HepG2 (cell line): ENCODE measurements around the gene ATP13A3. TPM values are rescaled to one million over a fixed set of nuclear protein-coding genes. Genes with fewer than 3 reads are reported as not detected.
A peak's percentile ranks its signal among the peaks of the same experiment; 100 is the strongest.
"Not testable (repeated sequence)": the region's sequence is repeated elsewhere in the genome, so short reads cannot be mapped to it uniquely, and the experiment has no call there.

ENCODE experiments used
- ATAC-seq: fragments of 200-7000 bp; cut with Tn5 transposase; 3 replicates; pipeline ENCODE4 v1.9.1; 2020; ENCODE audit warnings: mild to moderate bottlenecking, moderate library complexity
- BruUV-seq: library from RNA; stranded (reverse); fragments of 400-500 nt; replicated peaks from 2 replicates; lab custom pipeline; 2021; lab: Mats Ljungman, UMichigan
- CTCF ChIA-PET: fragments of 300-600 bp; formaldehyde crosslinking; extraction: SDS; loops from one replicate; lab custom pipeline; 2021; ENCODE audit warnings: low total read pairs, inconsistent platforms, low intra/inter-chr PET ratio; lab: Yijun Ruan, JAX
- POLR2A ChIA-PET: fragments of 350-600 bp; sonication (Branson Sonifier 250); formaldehyde crosslinking; loops from one replicate; lab custom pipeline; 2020; ENCODE audit warnings: antibody characterized with exemption, inconsistent platforms; lab: Yijun Ruan, JAX
- DNase-seq: peaks from one replicate; pipeline ENCODE4 v3.0.0-alpha.2; 2015; ENCODE audit warnings: low spot score
- FAIRE-seq: peaks from 3 replicates; lab custom pipeline; 2011; peaks lifted over from hg19 to GRCh38; lab: Jason Lieb, UNC
- H2AFZ ChIP-seq: one replicate; pipeline ENCODE4 v1.6.1; 2011; ENCODE audit warnings: low read length, inconsistent platforms
- H3K27ac ChIP-seq: fragments of 300-600 bp; 3 replicates; pipeline ENCODE4 v1.8.0; 2011; ENCODE audit warnings: mixed run types, mild to moderate bottlenecking, mixed read lengths, low read length, inconsistent platforms; ENCODE audit not compliant: insufficient read depth; ENCODE audit errors: extremely low read length
- H3K27me3 ChIP-seq, 2 experiments: fragments of 200-600 bp in 1 of 2; 2 replicates in 1 of 2; 3 replicates in 1 of 2; pipeline versions ENCODE4 v1.6.0 to v1.8.0; 2011; ENCODE audit warnings: low read length in 2 of 2, mild to moderate bottlenecking in 2 of 2, moderate library complexity in 2 of 2, inconsistent platforms in 1 of 2; ENCODE audit not compliant: insufficient read depth in 2 of 2, control insufficient read depth in 1 of 2
- H3K36me3 ChIP-seq, 2 experiments: fragments of 200-600 bp in 1 of 2; replicated peaks in 1 of 2; 2 replicates in 1 of 2; 3 replicates in 1 of 2; pipeline versions ENCODE4 v1.5.1 to v1.8.0; 2011; ENCODE audit warnings: low read length in 2 of 2, inconsistent platforms in 1 of 2; ENCODE audit not compliant: insufficient read depth in 2 of 2, control insufficient read depth in 1 of 2
- H3K4me1 ChIP-seq: 2 replicates; pipeline ENCODE4 v1.5.1; 2012; ENCODE audit warnings: low read length, inconsistent platforms; ENCODE audit not compliant: insufficient read depth
- H3K4me2 ChIP-seq: 2 replicates; pipeline ENCODE4 v1.6.0; 2011; ENCODE audit warnings: low read depth, low read length, inconsistent platforms
- H3K4me3 ChIP-seq, 3 experiments: fragments of 200-600 bp in 1 of 3; sonication (generic), shearing (Covaris generic) in 1 of 3; replicated peaks in 1 of 3; 2 replicates each; pipeline ENCODE4 v1.5.1; 2011 to 2016; ENCODE audit warnings: low read length in 3 of 3, inconsistent platforms in 2 of 3, low read depth in 2 of 3, mild to moderate bottlenecking in 2 of 3, control low read depth in 1 of 3, mixed read lengths in 1 of 3; ENCODE audit not compliant: insufficient read depth in 1 of 3
- H3K79me2 ChIP-seq: one replicate; pipeline ENCODE4 v1.6.1; 2011; ENCODE audit warnings: low read length, inconsistent platforms; ENCODE audit not compliant: insufficient read depth
- H3K9ac ChIP-seq: 2 replicates; pipeline ENCODE4 v1.6.0; 2011; ENCODE audit warnings: mild to moderate bottlenecking, low read depth, low read length, inconsistent platforms; ENCODE audit not compliant: insufficient read depth
- H3K9me3 ChIP-seq: 2 replicates; pipeline ENCODE4 v1.5.1; 2012; ENCODE audit warnings: mild to moderate bottlenecking, low read length
- H4K20me1 ChIP-seq: 2 replicates; pipeline ENCODE4 v1.6.0; 2011; ENCODE audit warnings: inconsistent platforms, mild to moderate bottlenecking, low read length, moderate library complexity; ENCODE audit not compliant: insufficient read depth
- ASH2L ChIP-seq: fragments of 300-600, 200-600 bp; sonication (generic); IDR thresholded peaks from 2 replicates; pipeline ENCODE4 v1.7.0; 2017; ENCODE audit warnings: low read depth, mild to moderate bottlenecking, moderate library complexity, mixed read lengths, low read length; ENCODE audit not compliant: insufficient read length
- NR2F1 ChIP-seq, 2 experiments: fragments of 450-650 bp in 1 of 2; formaldehyde crosslinking in 1 of 2; IDR thresholded peaks; 2 replicates each; pipeline versions ENCODE4 v1.5.0 to v1.6.1; 2016 to 2020; ENCODE audit warnings: mild to moderate bottlenecking in 1 of 2, missing compliant biosample characterization in 1 of 2, missing genetic modification reagents in 1 of 2, moderate library complexity in 1 of 2
- NR2F2 ChIP-seq: IDR thresholded peaks from 2 replicates; pipeline ENCODE4 v1.6.1; 2012; ENCODE audit warnings: low read depth, inconsistent platforms, borderline replicate concordance
- POGZ ChIP-seq: sonication (generic); formaldehyde crosslinking; IDR thresholded peaks from 2 replicates; pipeline ENCODE4 v1.4.0; 2020; ENCODE audit warnings: mild to moderate bottlenecking, missing genetic modification reagents
- TAF1 ChIP-seq: sonication (generic); formaldehyde crosslinking; IDR thresholded peaks from 2 replicates; pipeline ENCODE4 v1.4.0; 2020; ENCODE audit warnings: missing genetic modification reagents
- ZNF333 ChIP-seq: sonication (generic); formaldehyde crosslinking; IDR thresholded peaks from 2 replicates; pipeline ENCODE4 v1.4.0; 2020; ENCODE audit warnings: mild to moderate bottlenecking, missing genetic modification reagents, borderline replicate concordance
- ZNF761 ChIP-seq: sonication (generic); formaldehyde crosslinking; conservative IDR thresholded peaks from 2 replicates; pipeline ENCODE4 v1.4.0; 2020; ENCODE audit warnings: mild to moderate bottlenecking, missing genetic modification reagents
- WGBS: methylation state at CpG from one replicate; pipeline ENCODE4 v1.1.6; 2017; ENCODE audit warnings: low lambda C conversion rate; 5-methylcytosine and 5-hydroxymethylcytosine counted together
- in situ Hi-C: cut with HindIII; loops from 2 replicates; pipeline ENCODE4 v1.10.0; 2017; ENCODE audit warnings: low pct_unique_long_range_greater_than_20kb; ENCODE audit not compliant: extremely low pct_ligation_motif_present
- intact Hi-C: fragments of 100-400 bp; cut with micrococcal nuclease; formaldehyde crosslinking; loops from one replicate; pipeline ENCODE4 v1.10.0; 2022; ENCODE audit not compliant: unreplicated experiment
- polyA plus RNA-seq, 8 experiments: library from polyadenylated mRNA; depleted of rRNA in 3 of 8; stranded (reverse) in 7 of 8; unstranded in 1 of 8; fragments of >200 nt; fragmentation: Illumina TruSeq in 4 of 8; extraction: Trizol in 4 of 8; gene quantifications; 2 replicates each; pipeline versions ENCODE4 v1.2.1 to v1.2.3, GENCODE V29; 2011 to 2016; ENCODE audit warnings: low read depth in 4 of 8, missing spikeins in 1 of 8, mixed read lengths in 1 of 8; ENCODE audit not compliant: insufficient read depth in 1 of 8
- total RNA-seq, 5 experiments: library from RNA; depleted of rRNA; stranded (reverse); fragments of >200 nt; fragmentation: Illumina TruSeq; extraction: Trizol; gene quantifications; 2 replicates each; pipeline ENCODE4 v1.2.3, GENCODE V29; 2016; ENCODE audit warnings: low read depth in 1 of 5
- TF ChIP-seq, protein P1 (sequence below): fragments of 450-650 bp; IDR thresholded peaks from 2 replicates; pipeline ENCODE4 v1.6.1; 2017; ENCODE audit warnings: mild to moderate bottlenecking
- TF ChIP-seq, protein P2 (sequence below): sonication (generic); formaldehyde crosslinking; IDR thresholded peaks from 2 replicates; pipeline ENCODE4 v1.4.0; 2020; ENCODE audit warnings: low read depth, mild to moderate bottlenecking, missing genetic modification reagents
- TF ChIP-seq, protein P3 (sequence below): sonication (generic); formaldehyde crosslinking; IDR thresholded peaks from 2 replicates; pipeline ENCODE4 v1.8.1; 2023; ENCODE audit warnings: missing genetic modification reagents, mild to moderate bottlenecking, borderline replicate concordance
- TF ChIP-seq, protein P4 (sequence below): sonication (generic); formaldehyde crosslinking; IDR thresholded peaks from 2 replicates; pipeline ENCODE4 v1.8.0; 2022; ENCODE audit warnings: missing genetic modification reagents, mild to moderate bottlenecking, borderline replicate concordance
- TF ChIP-seq, protein P5 (sequence below): sonication (generic); formaldehyde crosslinking; IDR thresholded peaks from 2 replicates; pipeline ENCODE4 v1.9.0; 2022; ENCODE audit warnings: missing genetic modification reagents, mild to moderate bottlenecking, borderline replicate concordance

ATP13A3 gene
- total and polyA plus RNA-seq, 2 of the 13 experiments (the other 11 are each of a cell fraction or from before 2014, with no cell fraction given) = 44.9 to 80.8 TPM

DNA sequence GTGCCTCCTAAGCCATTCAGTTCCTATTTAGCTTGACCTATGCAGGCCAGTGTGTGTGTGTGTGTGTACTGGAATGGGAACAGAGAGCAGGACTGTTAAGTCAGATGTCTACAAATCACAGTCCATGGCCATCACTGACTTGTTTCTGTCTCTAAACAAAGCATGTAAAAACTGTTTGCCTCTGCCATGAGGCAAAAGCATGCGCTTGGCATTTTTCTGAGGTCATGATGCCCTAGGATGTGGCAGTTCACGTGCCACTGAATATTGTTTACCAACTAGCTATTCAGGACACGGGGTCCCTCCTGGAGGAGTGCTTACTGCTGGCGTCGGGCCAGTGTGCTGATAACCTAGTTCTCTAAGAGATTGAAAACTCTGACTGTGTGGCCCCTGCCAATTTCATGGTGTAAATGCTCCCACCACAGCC is 8.2 kb upstream of the ATP13A3 start (continued):
- TF ChIP-seq, protein P1, sequence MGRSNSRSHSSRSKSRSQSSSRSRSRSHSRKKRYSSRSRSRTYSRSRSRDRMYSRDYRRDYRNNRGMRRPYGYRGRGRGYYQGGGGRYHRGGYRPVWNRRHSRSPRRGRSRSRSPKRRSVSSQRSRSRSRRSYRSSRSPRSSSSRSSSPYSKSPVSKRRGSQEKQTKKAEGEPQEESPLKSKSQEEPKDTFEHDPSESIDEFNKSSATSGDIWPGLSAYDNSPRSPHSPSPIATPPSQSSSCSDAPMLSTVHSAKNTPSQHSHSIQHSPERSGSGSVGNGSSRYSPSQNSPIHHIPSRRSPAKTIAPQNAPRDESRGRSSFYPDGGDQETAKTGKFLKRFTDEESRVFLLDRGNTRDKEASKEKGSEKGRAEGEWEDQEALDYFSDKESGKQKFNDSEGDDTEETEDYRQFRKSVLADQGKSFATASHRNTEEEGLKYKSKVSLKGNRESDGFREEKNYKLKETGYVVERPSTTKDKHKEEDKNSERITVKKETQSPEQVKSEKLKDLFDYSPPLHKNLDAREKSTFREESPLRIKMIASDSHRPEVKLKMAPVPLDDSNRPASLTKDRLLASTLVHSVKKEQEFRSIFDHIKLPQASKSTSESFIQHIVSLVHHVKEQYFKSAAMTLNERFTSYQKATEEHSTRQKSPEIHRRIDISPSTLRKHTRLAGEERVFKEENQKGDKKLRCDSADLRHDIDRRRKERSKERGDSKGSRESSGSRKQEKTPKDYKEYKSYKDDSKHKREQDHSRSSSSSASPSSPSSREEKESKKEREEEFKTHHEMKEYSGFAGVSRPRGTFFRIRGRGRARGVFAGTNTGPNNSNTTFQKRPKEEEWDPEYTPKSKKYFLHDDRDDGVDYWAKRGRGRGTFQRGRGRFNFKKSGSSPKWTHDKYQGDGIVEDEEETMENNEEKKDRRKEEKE = no peak
- TF ChIP-seq ZNF333 = no peak
- TF ChIP-seq, protein P2, sequence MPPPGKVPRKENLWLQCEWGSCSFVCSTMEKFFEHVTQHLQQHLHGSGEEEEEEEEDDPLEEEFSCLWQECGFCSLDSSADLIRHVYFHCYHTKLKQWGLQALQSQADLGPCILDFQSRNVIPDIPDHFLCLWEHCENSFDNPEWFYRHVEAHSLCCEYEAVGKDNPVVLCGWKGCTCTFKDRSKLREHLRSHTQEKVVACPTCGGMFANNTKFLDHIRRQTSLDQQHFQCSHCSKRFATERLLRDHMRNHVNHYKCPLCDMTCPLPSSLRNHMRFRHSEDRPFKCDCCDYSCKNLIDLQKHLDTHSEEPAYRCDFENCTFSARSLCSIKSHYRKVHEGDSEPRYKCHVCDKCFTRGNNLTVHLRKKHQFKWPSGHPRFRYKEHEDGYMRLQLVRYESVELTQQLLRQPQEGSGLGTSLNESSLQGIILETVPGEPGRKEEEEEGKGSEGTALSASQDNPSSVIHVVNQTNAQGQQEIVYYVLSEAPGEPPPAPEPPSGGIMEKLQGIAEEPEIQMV (CRISPR knock-in tag) = no peak
- TF ChIP-seq TAF1 (CRISPR knock-in tag) = no peak

DNA sequence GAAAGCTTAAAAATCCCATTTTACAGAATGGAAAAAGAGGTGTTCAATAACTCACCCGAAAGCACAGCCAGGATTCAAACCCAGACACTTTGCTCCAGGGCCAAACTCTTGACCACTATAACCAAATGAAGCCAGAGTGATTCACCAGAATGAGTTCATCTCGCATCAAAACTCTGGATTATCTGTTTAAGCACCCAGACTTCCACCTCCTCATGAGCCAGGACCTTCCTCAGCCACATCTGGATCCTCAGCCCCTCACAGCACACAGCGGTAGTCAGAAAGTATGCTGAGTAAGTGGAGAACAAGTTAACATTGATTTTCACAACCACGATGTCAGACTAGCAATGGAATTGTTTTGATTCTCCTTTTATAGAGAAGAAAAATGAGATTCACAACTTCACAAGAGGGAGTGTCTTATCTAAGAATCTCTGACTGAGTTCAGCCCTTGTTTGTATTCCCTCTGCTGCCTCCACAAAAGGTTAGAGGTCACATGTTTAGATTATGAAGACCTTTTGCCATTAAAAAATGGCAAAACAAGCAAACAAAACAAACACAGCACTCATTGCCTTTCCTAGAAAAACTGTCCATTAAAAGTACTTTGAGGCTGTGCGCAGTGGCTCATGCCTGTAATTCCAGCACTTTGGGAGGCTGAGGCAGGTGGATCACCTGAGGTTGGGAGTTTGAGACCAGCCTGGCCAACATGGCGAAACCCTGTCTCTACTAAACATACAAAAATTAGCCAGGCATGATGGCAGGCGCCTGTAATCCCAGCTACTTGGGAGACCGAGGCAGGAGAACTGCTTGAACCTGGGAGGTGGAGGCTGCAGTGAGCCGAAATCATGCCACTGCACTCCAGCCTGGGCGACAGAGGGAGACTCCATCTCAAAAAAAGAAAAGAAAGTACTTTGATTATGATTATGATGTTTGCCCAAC is 7.5 kb upstream of the ATP13A3 start:
- ATAC-seq = peak; percentile 8; the same call in 2 of the 3 replicates
- FAIRE-seq = not testable (repeated sequence)
- TF ChIP-seq NR2F2 (peak; percentile 84), POGZ (CRISPR knock-in tag) (peak; percentile 21; the same call in 1 of the 2 replicates), NR2F1 (CRISPR knock-in tag; IDR thresholded peaks at IDR 0.05) (peak; percentile 66 to 80; a peak in 3 of 4 replicates), ZNF761 (0 out of 2 replicates have a peak, but pooled peaks have one; percentile 40), ASH2L (peak; percentile 68)
- TF ChIP-seq, protein P3, sequence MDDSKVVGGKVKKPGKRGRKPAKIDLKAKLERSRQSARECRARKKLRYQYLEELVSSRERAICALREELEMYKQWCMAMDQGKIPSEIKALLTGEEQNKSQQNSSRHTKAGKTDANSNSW (CRISPR knock-in tag) = 0 out of 2 replicates have a peak, but pooled peaks have one; percentile 46
- TF ChIP-seq, protein P4, sequence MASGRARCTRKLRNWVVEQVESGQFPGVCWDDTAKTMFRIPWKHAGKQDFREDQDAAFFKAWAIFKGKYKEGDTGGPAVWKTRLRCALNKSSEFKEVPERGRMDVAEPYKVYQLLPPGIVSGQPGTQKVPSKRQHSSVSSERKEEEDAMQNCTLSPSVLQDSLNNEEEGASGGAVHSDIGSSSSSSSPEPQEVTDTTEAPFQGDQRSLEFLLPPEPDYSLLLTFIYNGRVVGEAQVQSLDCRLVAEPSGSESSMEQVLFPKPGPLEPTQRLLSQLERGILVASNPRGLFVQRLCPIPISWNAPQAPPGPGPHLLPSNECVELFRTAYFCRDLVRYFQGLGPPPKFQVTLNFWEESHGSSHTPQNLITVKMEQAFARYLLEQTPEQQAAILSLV (CRISPR knock-in tag) = peak; percentile 5; the same call in 1 of the 2 replicates
- TF ChIP-seq, protein P5, sequence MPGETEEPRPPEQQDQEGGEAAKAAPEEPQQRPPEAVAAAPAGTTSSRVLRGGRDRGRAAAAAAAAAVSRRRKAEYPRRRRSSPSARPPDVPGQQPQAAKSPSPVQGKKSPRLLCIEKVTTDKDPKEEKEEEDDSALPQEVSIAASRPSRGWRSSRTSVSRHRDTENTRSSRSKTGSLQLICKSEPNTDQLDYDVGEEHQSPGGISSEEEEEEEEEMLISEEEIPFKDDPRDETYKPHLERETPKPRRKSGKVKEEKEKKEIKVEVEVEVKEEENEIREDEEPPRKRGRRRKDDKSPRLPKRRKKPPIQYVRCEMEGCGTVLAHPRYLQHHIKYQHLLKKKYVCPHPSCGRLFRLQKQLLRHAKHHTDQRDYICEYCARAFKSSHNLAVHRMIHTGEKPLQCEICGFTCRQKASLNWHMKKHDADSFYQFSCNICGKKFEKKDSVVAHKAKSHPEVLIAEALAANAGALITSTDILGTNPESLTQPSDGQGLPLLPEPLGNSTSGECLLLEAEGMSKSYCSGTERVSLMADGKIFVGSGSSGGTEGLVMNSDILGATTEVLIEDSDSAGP = 0 out of 2 replicates have a peak, but pooled peaks have one; percentile 13

More for the DNA sequence above, 7.5 kb upstream of the ATP13A3 start:
- POLR2A ChIA-PET = interaction anchor here (1.0 to 1.5 kb wide), 2 partner anchors 9 to 43 kb away, joined by 4 to 8 read pairs; no protein-coding TSS in a partner anchor
- Histone ChIP-seq H3K27ac (peak overlapping the region; percentile 79), H3K4me2 (peak overlapping the region; percentile 63), H3K4me3 (peak overlapping the region in 2 of 3 experiments; percentile 27 to 29; a peak in 3 of 6 replicates), H3K4me1 (peaks cover 77% of the 10 kb centered on the region), H3K9ac (peak overlapping the region; percentile 50)
- H4K20me1 ChIP-seq, CTCF ChIA-PET, H3K79me2 ChIP-seq, H3K9me3 ChIP-seq, H3K36me3 ChIP-seq, H2AFZ ChIP-seq, H3K27me3 ChIP-seq, BruUV-seq, in situ Hi-C loops, intact Hi-C loops: not testable (repeated sequence)
- 14% methylated on average over 10 of the region's 10 CpGs for WGBS
- peak; percentile 72 for DNase-seq
